HG02973 (cell line): Measurements from ENCODE around the gene HIKESHI.
A peak's percentile ranks its signal among the peaks of the same experiment; 100 is the strongest.
"Not testable (repeated sequence)": the region's sequence is repeated elsewhere in the genome, so short reads cannot be mapped to it uniquely, and the experiment has no call there.

Experiments
- ATAC-seq: cut with Tn5 transposase; IDR thresholded peaks from one replicate; pipeline ENCODE4 v1.9.1; 2021; ENCODE audit warnings: moderate library complexity; ENCODE audit not compliant: unreplicated experiment

HIKESHI gene

DNA sequence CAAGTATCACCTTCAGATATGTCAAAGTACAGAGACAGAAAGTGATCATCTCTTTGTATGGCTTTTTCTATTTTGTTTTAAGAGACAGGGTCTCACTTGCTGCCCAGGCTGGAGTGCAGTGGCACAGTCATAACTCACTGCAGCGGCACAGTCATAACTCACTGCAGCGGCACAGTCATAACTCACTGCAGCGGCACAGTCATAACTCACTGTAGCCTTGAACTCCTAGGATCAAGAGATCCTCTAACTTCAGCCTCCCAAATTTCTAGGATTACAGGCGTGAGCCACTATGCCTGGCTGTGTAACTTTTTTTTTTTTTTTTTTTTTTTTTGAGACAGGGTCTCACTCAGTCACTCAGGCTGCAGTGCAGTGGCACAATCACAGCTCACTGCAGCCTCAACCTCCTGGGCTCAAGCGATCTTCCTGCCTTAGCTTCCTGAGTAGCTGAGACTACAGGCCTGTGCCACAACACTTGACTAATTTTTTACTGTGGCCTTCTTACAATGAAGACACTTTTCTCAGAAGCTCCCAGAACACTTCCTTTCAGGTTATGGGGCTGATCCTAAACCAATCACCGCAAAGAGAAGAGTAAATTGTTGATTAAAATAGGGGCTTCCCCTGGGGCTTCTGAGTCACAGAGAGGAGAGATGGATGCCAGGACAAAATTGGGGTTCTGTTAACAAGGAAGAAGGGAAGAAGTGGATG lies 9.0 kb upstream of the HIKESHI start:
- peak; percentile 64 for ATAC-seq

- ATAC-seq = no peak
Measured at GRCh38 chr11:86294026-86294425, 8.0 kb upstream of the HIKESHI start.

GRCh38 chr11:86301742-86302091 lies 323 bp upstream of the HIKESHI start:
- no peak for ATAC-seq

GRCh38 chr11:86303257-86303656 lies 1.2 kb downstream of the HIKESHI start:
- no peak for ATAC-seq

GRCh38 chr11:86308710-86309109 lies 6.7 kb downstream of the HIKESHI start:
- not testable (repeated sequence) for ATAC-seq

DNA sequence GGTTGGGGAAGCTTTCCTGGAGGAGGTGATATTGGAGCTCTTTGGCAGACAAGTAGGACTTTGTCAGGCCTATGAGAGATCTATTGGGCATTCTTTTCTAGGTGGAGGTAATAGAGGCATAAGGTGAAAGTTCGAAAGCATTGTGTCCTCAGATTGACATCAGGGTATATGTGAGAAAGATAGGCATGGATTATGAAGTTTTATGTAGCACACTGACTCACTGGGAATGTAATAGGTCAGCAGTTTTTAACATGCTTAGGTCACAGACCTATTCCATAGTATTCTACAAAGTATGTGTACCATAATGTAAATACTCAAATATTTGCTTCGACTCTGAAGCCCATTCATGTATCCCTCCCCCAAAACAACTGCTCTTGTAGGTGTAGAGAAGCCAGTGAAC lies 11.8 kb downstream of the HIKESHI start:
- no peak for ATAC-seq

DNA sequence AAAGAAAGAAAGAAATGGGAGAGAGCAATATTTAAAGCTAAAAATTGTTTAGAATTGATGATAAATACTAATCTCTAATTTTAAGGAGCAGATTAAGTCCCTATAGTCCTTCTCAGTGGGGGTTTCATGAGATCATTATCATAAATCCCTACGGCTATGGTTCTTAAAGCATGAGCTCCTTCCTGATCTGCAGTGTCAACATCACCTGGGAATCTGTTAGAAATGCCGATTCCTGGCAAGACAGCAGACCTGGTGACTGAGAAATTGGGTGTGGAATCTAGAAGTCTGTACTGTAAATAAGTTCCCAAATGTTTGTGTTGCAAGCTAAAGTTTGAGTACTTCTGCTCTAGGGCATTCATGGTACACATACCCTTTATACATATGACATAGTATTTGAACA lies 12.6 kb downstream of the HIKESHI start:
- ATAC-seq = no peak

DNA sequence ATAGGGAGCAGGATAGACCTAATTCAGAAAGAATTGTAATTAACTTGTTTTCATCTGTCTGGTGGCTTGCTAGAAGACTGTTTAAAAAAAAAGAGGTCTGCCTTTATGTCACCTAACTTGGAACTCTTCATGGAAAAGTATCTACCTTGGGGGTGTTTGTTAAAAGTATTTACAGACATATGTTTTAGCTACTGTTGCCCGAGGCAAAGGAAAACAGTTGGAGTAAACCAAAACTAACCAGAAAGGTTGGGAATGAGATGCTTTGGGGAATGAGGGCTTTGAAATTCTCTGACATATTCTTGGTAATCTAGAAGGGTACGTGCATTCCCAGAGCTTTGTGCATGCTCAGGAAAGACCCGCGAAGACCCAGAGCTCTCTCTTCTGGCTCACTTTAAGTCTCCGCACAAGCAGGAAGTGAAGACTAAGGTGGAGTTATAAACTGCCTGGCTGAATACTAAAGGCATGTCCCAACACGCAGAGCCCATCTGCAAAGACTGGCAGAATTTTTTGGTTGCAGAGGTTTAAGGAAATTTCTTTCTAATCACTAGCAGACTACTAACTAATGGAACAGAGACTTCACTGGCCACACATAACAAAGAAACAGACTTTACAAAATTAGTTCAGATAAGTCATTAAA lies 33.2 kb downstream of the HIKESHI start:
- ATAC-seq = no peak

GRCh38 chr11:86337227-86337626 lies 35.2 kb downstream of the HIKESHI start:
- ATAC-seq = no peak

- no peak for ATAC-seq
Measured at GRCh38 chr11:86341382-86341781, 39.3 kb downstream of the HIKESHI start.

DNA sequence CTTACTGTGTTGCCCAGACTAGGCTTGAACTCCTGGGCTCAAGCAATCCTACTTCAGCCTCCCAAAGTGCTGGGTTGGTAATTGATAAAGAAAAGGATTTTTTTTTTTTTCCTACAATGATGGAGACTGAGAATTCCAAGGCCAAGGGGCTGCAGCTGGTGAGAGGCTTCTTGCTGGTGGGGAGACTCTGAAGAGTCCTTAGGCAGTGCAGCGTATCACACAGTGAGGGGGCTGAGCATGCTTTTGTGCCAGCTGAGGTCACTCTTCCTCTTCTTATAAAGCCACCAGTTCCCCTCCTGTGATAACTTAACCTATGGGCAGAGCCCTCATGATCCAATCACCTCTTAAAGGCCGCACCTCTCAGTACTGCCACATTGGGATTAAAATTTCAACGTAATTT lies 44.5 kb downstream of the HIKESHI start:
- no peak for ATAC-seq

DNA sequence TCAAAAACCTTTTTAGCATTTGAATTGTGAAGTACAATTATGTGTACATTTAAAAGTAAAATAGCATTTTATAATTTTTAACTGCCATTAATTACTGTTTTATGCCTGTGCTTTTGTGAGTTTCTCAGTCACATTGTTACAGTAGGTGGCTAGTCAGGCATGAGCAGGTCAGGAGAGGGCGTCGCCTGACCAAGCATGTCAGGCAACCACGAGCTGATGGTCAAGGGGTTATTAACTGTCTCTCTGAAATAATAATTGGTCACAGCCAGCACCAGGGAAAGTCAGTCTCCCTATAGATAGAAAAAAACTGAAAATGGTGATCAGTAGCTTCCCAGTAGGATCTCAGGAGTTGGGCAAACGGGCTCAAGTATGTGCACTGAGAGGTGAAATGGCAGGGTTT lies 53.2 kb downstream of the HIKESHI start:
- no peak for ATAC-seq

- ATAC-seq = not testable (repeated sequence)
Measured at GRCh38 chr11:86357412-86357811, 55.4 kb downstream of the HIKESHI start.

- ATAC-seq = no peak
Measured at GRCh38 chr11:86358720-86359119, 56.7 kb downstream of the HIKESHI start.

DNA sequence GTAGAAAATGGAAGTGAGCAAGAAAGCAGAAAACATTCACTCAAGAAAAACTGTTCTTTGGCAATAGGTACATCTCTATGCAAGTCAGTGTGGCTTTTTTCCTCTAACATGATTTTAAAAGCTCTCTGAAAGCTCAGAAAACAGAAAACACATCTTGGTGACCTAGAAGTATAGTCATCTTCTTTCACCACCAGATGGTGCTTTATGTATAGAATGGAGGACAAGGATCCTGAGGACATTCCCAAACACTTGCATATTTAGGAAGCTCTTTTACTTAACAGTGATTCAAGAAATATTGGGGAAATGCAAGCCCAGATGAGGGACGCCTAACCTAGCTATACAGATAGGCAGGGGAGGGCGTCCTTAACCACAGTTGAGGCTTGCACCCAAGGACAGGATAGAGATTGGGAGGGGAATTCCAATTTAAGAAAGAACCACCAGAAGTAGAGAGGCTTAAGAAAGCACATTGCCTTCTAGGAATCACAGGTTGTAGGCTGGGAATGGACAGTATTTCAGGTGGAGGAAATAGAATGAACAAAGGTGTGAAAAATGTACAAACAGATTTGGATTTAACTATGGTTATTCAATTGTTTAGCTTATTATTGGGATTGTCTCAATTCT lies 58.8 kb downstream of the HIKESHI start:
- ATAC-seq = no peak

DNA sequence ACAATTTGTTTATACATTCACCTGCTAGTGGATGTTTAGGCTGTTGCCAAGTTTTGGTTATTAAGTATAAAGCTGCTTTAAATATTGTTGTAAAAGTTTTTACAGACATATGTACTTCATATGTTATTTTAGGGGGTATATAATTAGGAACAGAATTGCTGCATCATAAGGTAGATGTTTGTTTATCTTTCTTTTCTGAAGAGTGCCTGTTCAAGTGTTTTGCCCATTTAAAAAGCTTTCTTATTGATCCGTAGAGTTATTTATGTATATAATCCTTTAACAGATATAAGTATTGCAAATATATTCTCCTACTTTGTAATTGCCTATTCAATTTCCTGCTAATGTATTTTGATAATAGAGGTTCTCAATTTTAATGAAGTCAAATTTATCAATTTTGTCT lies 61.4 kb downstream of the HIKESHI start:
- no peak for ATAC-seq

- no peak for ATAC-seq
Measured at GRCh38 chr11:86365546-86365945, 63.5 kb downstream of the HIKESHI start.

GRCh38 chr11:86369668-86370067 lies 67.6 kb downstream of the HIKESHI start:
- ATAC-seq = no peak

- no peak for ATAC-seq
Measured at GRCh38 chr11:86370171-86370570, 68.1 kb downstream of the HIKESHI start.

DNA sequence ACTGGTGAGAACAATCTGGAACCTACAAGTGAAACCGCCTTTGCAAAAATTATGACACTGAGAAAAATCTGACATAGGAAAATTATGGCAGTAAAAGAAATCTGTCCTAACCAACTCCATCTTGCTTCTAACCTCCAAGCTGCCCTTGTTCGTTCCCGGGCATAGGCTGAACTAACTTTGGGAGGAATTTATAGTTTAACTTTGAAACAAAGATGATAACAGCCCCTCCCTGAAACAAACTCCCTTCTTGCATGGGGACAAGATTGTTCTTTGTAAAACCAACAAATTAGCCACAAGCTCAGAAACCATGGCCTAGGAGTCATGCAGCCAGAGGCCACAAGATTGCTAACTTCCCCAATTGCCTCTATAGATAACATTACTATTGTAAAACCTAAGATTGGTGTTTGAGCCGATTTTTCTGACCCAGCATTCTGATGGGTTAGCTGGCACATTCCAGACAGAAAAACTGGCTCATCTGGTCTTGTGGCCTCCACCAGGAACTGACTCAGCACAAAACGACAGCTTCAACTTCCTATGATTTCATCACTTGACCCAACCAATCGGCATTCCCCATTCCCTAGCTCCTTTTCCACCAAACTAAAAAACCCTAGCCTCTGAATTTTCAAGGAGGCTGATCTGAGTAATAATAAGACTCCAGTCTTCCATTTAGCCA lies 69.0 kb downstream of the HIKESHI start:
- no peak for ATAC-seq

- ATAC-seq = no peak
Measured at GRCh38 chr11:86372041-86372440, 70.0 kb downstream of the HIKESHI start.

- ATAC-seq = no peak
Measured at GRCh38 chr11:86372586-86372985, 70.5 kb downstream of the HIKESHI start.
